NCI-H526 (cell line): ENCODE data around the gene SORT1.

Experiments used
- DNase-seq, 2 experiments: peaks; one replicate each; lab custom pipeline; 2025; lab: John Stamatoyannopoulos, UW

SORT1 gene

GRCh38 chr1:109259674-109260557 is 137.8 kb downstream of the SORT1 start:
- no peak for DNase-seq
